ENCODE measurements around the gene TK2. TPM values are rescaled to one million over a fixed set of nuclear protein-coding genes. Genes with fewer than 3 reads are reported as not detected.
"Not testable (repeated sequence)": the region's sequence is repeated elsewhere in the genome, so short reads cannot be mapped to it uniquely, and the experiment has no call there.

Gene TK2
- total RNA-seq, 1 experiment from 2014 or later = 5.0 TPM

DNA sequence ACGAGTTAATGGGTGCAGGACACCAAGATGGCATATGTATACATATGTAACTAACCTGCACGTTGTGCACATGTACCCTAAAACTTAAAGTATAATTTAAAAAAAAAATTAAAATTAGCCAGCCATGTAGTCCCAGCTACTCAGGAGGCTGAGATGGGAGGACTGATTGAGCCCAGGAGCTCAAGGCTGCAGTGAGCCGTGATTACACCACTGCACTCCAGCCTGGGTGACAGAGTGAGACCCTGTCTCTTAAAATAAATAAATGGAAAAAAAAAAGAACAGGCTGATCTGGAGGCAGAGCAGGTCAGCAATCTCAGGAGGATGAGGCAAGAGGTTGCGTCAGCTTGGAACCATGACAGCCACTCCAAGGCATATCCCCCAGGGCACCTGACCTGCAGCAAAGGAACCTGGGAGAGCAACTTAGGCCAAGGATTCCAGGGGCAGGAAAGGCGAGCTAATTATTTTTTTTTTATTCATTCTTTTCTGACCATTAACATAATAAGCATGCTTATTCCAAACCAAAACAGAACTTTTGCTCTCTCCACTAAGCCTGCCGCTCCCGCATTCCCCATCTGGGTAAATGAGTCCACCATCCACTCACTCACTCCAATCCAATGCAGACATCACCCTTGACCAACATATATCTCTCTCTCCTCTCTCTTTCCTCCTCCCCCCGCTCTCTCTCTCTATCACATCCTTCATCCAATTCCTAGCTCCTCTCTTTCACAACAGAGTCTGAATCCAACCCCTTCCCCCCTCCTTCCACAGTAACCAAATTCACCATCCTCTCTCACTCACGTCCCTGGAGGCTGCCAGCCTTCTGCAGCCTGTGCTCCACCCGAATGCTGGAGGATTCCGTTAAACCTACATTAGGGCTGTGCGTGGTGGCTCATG is 47.7 kb downstream of the TK2 start:
- peaks cover 4% of the 10 kb centered on the region; the same call in 1 of the 2 replicates for H3K4me1 Mint-ChIP-seq
- peaks cover 1% of the 10 kb centered on the region for H3K9me3 Mint-ChIP-seq
- no peak overlapping the region; the same call in 1 of the 2 replicates for H3K27ac Mint-ChIP-seq
- ATAC-seq = 0 out of 2 replicates have a peak, but pooled peaks have one; percentile 30
- POLR2A ChIA-PET = no interaction called here
- CTCF ChIA-PET = interaction anchor here (0.9 to 1.2 kb wide), 3 partner anchors 14 to 95 kb away, joined by 3 to 4 read pairs (median 3); no protein-coding TSS in a partner anchor
- peaks cover 14% of the 10 kb centered on the region for H3K27me3 Mint-ChIP-seq (ENCODE audit: low read depth)
- TF ChIP-seq MYBL2 (CRISPR knock-in tag; IDR thresholded peaks at IDR 0.05) = no peak
- TF ChIP-seq, protein P1, sequence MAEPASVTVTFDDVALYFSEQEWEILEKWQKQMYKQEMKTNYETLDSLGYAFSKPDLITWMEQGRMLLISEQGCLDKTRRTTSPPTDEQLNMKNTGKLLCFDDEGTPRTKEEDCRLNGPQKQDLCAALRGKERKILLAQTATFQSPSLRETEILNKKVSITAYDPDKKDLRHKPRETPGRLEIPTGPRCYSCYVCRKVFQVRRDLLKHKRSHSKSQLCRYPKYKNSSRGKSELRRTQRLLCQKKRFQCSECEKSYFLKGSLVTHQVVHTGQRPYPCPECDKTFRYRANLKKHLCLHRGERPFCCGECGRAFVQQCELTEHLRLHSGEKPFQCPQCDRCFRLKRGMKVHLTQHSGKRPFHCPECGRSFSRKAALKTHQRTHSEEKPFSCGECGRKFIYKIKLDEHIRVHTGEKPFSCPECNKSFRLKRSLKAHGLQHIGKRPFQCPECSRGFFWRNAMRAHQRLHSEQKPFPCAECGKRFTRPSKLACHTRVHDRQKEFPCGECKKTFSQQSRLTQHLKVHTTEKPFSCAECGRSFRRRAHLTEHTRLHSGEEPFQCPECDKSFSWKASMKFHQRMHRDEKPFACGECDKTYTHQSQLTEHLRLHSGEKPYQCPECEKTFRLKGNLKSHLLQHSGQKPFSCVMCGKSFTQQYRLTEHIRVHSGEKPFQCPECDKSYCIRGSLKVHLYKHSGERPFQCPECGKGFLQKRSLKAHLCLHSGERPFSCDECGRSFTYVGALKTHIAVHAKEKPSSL (CRISPR knock-in tag; conservative IDR thresholded peaks at IDR 0.05) = no peak
- peak; percentile 98 for TF ChIP-seq GABPB1 (CRISPR knock-in tag; IDR thresholded peaks at IDR 0.05)
- TF ChIP-seq, protein P2, sequence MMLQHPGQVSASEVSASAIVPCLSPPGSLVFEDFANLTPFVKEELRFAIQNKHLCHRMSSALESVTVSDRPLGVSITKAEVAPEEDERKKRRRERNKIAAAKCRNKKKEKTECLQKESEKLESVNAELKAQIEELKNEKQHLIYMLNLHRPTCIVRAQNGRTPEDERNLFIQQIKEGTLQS (CRISPR knock-in tag; conservative IDR thresholded peaks at IDR 0.05) = no peak
- TF ChIP-seq, protein P3, sequence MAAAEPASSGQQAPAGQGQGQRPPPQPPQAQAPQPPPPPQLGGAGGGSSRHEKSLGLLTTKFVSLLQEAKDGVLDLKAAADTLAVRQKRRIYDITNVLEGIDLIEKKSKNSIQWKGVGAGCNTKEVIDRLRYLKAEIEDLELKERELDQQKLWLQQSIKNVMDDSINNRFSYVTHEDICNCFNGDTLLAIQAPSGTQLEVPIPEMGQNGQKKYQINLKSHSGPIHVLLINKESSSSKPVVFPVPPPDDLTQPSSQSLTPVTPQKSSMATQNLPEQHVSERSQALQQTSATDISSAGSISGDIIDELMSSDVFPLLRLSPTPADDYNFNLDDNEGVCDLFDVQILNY (CRISPR knock-in tag; IDR thresholded peaks at IDR 0.05) = no peak
- TF ChIP-seq FOXP1 (CRISPR knock-in tag; IDR thresholded peaks at IDR 0.05; ENCODE audit: borderline replicate concordance) = no peak
- H3K36me3 Mint-ChIP-seq = no peaks in the 10 kb centered on the region
- H3K4me3 Mint-ChIP-seq = no peak overlapping the region
- DNase-seq (ENCODE audit: low spot score) = no peak

DNA sequence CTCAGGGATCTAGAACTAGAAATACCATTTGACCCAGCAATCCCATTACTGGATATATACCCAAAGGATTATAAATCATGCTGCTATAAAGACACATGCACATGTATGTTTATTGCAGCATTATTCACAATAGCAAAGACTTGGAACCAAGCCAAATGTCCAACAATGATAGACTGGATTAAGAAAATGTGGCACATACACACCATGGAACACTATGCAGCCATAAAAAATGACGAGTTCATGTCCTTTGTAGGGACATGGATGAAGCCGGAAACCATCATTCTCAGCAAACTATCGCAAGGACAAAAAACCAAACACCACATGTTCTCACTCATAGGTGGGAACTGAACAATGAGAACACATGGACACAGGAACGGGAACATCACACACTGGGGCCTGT is 48.4 kb downstream of the TK2 start:
- H3K4me1 Mint-ChIP-seq; H3K4me3 Mint-ChIP-seq; H3K36me3 Mint-ChIP-seq; H3K27ac Mint-ChIP-seq; POLR2A ChIA-PET; H3K9me3 Mint-ChIP-seq; ATAC-seq; DNase-seq (ENCODE audit: low spot score): not testable (repeated sequence)
- H3K27me3 Mint-ChIP-seq (ENCODE audit: low read depth) = peaks cover 19% of the 10 kb centered on the region
- CTCF ChIA-PET = interaction anchor here (1.1 kb wide), 1 partner anchor 95 kb away, joined by 3 read pairs; no protein-coding TSS in a partner anchor

DNA sequence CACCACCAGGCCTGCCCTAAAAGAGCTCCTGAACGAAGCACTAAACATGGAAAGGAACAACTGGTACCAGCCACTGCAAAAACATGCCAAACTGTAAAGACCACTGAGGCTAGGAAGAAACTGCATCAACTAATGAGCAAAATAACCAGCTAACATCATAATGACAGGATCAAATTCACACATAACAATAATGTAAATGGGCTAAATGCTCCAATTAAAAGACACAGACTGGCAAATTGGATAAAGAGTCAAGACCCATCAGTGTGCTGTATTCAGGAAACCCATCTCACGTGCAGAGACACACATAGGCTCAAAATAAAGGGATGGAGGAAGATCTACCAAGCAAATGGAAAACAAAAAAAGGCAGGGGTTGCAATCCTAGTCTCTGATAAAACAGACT is 52.0 kb downstream of the TK2 start:
- CTCF ChIA-PET = not testable (repeated sequence)
- H3K27me3 Mint-ChIP-seq (ENCODE audit: low read depth) = peaks cover 25% of the 10 kb centered on the region

DNA sequence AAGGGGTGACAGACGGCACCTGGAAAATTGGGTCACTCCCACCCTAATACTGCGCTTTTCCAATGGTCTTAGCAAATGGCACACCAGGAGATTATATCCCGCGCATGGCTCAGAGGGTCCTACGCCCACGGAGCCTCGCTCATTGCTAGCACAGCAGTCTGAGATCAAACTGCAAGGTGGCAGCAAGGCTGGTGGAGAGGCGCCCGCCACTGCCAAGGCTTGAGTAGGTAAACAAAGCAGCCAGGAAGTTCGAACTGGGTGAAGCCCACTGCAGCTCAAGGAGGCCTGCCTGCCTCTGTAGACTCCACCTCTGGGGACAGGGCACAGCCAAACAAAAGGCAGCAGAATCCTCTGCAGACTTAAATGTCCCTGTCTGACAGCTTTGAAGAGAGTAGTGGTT is 53.7 kb downstream of the TK2 start:
- DNase-seq (ENCODE audit: low spot score); H3K27ac Mint-ChIP-seq; H3K36me3 Mint-ChIP-seq; ATAC-seq; POLR2A ChIA-PET; H3K4me1 Mint-ChIP-seq; CTCF ChIA-PET; H3K4me3 Mint-ChIP-seq: not testable (repeated sequence)
- Mint-ChIP-seq H3K27me3 (ENCODE audit: low read depth) (peaks cover 25% of the 10 kb centered on the region), H3K9me3 (peaks cover 14% of the 10 kb centered on the region)

More for the DNA sequence above, 52.0 kb downstream of the TK2 start:
- H3K36me3 Mint-ChIP-seq; H3K27ac Mint-ChIP-seq; H3K4me3 Mint-ChIP-seq; ATAC-seq; DNase-seq (ENCODE audit: low spot score); H3K4me1 Mint-ChIP-seq; POLR2A ChIA-PET: not testable (repeated sequence)
- peaks cover 14% of the 10 kb centered on the region for H3K9me3 Mint-ChIP-seq

DNA sequence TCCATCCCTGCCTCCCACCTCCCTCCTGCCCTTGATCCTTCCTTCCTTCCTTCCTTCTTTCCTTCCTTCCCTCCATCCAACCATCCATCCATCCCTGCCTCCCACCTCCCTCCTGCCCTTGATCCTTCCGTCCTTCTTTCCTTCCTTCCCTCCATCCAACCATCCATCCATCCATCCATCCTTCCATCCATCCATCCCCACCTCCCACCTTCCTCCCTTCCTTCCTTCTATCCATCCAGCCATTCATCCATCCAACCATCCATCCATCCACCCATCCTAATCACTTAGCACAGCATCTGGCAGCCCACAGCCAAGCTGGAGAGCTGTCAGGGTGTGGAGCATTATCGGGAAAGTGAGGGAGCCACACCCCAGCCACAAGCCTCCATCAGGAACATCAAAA is 54.5 kb downstream of the TK2 start:
- DNase-seq (ENCODE audit: low spot score) (no peak), ATAC-seq (no peak)
- ChIA-PET CTCF (no interaction called here), POLR2A (no interaction called here)
- H3K27ac Mint-ChIP-seq = no peak overlapping the region
- H3K4me1 Mint-ChIP-seq = peaks cover 2% of the 10 kb centered on the region; the same call in 1 of the 2 replicates
- no peak overlapping the region for H3K4me3 Mint-ChIP-seq
- H3K27me3 Mint-ChIP-seq (ENCODE audit: low read depth) = peaks cover 25% of the 10 kb centered on the region
- peaks cover 14% of the 10 kb centered on the region for H3K9me3 Mint-ChIP-seq
- H3K36me3 Mint-ChIP-seq = peaks cover 10% of the 10 kb centered on the region; the same call in 1 of the 2 replicates
- TF ChIP-seq ZNF232 (CRISPR knock-in tag; IDR thresholded peaks at IDR 0.05) (no peak), ZNF317 (CRISPR knock-in tag; IDR thresholded peaks at IDR 0.05; ENCODE audit: borderline replicate concordance, low read depth) (no peak), ZNF138 (CRISPR knock-in tag; conservative IDR thresholded peaks at IDR 0.05) (no peak), JAZF1 (CRISPR knock-in tag; IDR thresholded peaks at IDR 0.05) (no peak), GTF2I (CRISPR knock-in tag; conservative IDR thresholded peaks at IDR 0.05) (no peak)
- TF ChIP-seq, protein P4, sequence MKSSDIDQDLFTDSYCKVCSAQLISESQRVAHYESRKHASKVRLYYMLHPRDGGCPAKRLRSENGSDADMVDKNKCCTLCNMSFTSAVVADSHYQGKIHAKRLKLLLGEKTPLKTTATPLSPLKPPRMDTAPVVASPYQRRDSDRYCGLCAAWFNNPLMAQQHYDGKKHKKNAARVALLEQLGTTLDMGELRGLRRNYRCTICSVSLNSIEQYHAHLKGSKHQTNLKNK (CRISPR knock-in tag; IDR thresholded peaks at IDR 0.05) = no peak
- TF ChIP-seq, protein P5, sequence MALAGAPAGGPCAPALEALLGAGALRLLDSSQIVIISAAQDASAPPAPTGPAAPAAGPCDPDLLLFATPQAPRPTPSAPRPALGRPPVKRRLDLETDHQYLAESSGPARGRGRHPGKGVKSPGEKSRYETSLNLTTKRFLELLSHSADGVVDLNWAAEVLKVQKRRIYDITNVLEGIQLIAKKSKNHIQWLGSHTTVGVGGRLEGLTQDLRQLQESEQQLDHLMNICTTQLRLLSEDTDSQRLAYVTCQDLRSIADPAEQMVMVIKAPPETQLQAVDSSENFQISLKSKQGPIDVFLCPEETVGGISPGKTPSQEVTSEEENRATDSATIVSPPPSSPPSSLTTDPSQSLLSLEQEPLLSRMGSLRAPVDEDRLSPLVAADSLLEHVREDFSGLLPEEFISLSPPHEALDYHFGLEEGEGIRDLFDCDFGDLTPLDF (CRISPR knock-in tag; IDR thresholded peaks at IDR 0.05) = no peak
- TF ChIP-seq, protein P6, sequence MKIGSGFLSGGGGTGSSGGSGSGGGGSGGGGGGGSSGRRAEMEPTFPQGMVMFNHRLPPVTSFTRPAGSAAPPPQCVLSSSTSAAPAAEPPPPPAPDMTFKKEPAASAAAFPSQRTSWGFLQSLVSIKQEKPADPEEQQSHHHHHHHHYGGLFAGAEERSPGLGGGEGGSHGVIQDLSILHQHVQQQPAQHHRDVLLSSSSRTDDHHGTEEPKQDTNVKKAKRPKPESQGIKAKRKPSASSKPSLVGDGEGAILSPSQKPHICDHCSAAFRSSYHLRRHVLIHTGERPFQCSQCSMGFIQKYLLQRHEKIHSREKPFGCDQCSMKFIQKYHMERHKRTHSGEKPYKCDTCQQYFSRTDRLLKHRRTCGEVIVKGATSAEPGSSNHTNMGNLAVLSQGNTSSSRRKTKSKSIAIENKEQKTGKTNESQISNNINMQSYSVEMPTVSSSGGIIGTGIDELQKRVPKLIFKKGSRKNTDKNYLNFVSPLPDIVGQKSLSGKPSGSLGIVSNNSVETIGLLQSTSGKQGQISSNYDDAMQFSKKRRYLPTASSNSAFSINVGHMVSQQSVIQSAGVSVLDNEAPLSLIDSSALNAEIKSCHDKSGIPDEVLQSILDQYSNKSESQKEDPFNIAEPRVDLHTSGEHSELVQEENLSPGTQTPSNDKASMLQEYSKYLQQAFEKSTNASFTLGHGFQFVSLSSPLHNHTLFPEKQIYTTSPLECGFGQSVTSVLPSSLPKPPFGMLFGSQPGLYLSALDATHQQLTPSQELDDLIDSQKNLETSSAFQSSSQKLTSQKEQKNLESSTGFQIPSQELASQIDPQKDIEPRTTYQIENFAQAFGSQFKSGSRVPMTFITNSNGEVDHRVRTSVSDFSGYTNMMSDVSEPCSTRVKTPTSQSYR (CRISPR knock-in tag; IDR thresholded peaks at IDR 0.05) = no peak
- TF ChIP-seq, protein P7, sequence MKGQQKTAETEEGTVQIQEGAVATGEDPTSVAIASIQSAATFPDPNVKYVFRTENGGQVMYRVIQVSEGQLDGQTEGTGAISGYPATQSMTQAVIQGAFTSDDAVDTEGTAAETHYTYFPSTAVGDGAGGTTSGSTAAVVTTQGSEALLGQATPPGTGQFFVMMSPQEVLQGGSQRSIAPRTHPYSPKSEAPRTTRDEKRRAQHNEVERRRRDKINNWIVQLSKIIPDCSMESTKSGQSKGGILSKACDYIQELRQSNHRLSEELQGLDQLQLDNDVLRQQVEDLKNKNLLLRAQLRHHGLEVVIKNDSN (CRISPR knock-in tag; IDR thresholded peaks at IDR 0.05) = no peak
